ENCODE data around the gene USP8.
A peak's percentile ranks its signal among the peaks of the same experiment; 100 is the strongest.
"Not testable (repeated sequence)": the region's sequence is repeated elsewhere in the genome, so short reads cannot be mapped to it uniquely, and the experiment has no call there.

Gene USP8

GRCh38 chr15:50424066-50424890 lies at the start of gene USP8:
Gene USP8 (plus strand): TSS chr15:50424405. CDS start chr15:50439074, 14,669 bp downstream.
- peak; percentile 91 for DNase-seq

- DNase-seq: no peak
These were observed 46.1 kb upstream of the USP8 start for GRCh38 chr15:50377867-50378751.

GRCh38 chr15:50378776-50379175 lies 45.4 kb upstream of the USP8 start:
- DNase-seq: no peak

- not testable (repeated sequence) for DNase-seq
These were observed 44.8 kb upstream of the USP8 start for GRCh38 chr15:50379413-50379812.

- DNase-seq: no peak
These were observed 44.1 kb upstream of the USP8 start for GRCh38 chr15:50380089-50380488.

GRCh38 chr15:50381438-50381837 lies 42.8 kb upstream of the USP8 start:
- no peak for DNase-seq

GRCh38 chr15:50382408-50382807 lies 41.8 kb upstream of the USP8 start:
- not testable (repeated sequence) for DNase-seq

GRCh38 chr15:50390554-50391264 lies 33.5 kb upstream of the USP8 start:
- DNase-seq: no peak

GRCh38 chr15:50391561-50391960 lies 32.6 kb upstream of the USP8 start:
- not testable (repeated sequence) for DNase-seq

- DNase-seq: no peak
These were observed 12.3 kb upstream of the USP8 start for GRCh38 chr15:50411870-50412269.

GRCh38 chr15:50414624-50415023 lies 9.6 kb upstream of the USP8 start:
- DNase-seq: no peak

GRCh38 chr15:50415752-50416404 lies 8.3 kb upstream of the USP8 start:
- no peak for DNase-seq

- DNase-seq: no peak
These were observed 7.3 kb upstream of the USP8 start for GRCh38 chr15:50416890-50417289.

- no peak for DNase-seq
These were observed 6.1 kb upstream of the USP8 start for GRCh38 chr15:50418041-50418583.

GRCh38 chr15:50425219-50425618 lies 1.0 kb downstream of the USP8 start:
- no peak for DNase-seq

- not testable (repeated sequence) for DNase-seq
These were observed 1.6 kb downstream of the USP8 start for GRCh38 chr15:50425678-50426246.

- DNase-seq: no peak
These were observed 2.2 kb downstream of the USP8 start for GRCh38 chr15:50426428-50426827.

- no peak for DNase-seq
These were observed 7.0 kb downstream of the USP8 start for GRCh38 chr15:50431204-50431603.

- DNase-seq: no peak
These were observed 8.0 kb downstream of the USP8 start for GRCh38 chr15:50432230-50432629.

GRCh38 chr15:50435772-50436171 lies 11.6 kb downstream of the USP8 start:
- no peak for DNase-seq

- DNase-seq: no peak
These were observed 14.0 kb downstream of the USP8 start for GRCh38 chr15:50438251-50438650.

GRCh38 chr15:50440932-50441331 lies 16.7 kb downstream of the USP8 start:
- no peak for DNase-seq

Data from NCI-H1105 (cell line).